Measurements from ENCODE around the gene HBG1. TPM values are rescaled to one million over a fixed set of nuclear protein-coding genes. Genes with fewer than 3 reads are reported as not detected.

HBG1 gene
- total and polyA plus RNA-seq, 4 experiments from 2014 or later, result not detected

DNA sequence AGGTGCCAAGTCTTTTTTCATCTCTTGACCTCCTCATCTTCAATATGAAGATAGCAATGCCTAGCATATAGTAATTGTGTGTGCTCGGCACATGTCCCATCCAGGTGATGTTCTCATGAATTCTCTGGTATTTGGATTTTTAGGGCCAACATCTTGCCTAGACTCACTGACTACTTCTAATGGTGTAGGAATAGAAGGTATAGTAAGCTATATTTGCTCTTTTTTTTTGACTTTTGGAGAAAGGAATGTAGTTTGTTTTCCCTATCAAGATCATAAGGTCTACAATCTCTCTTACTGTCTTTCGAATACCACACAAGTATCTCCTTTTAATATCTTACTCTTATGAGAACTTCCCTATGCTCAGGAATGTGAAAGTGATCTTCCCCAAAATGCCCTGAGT is 18.5 kb downstream of the HBG1 start:
- no peak for DNase-seq
- Histone ChIP-seq H3K27me3 (ENCODE audit: insufficient read depth, low read length) (no peaks in the 10 kb centered on the region), H3K9me3 (ENCODE audit: control insufficient read depth in 1 of 2, low read length in 2 of 2) (no peaks in the 10 kb centered on the region), H3K36me3 (ENCODE audit: insufficient read depth, low read length) (no peaks in the 10 kb centered on the region), H3K4me3 (ENCODE audit: low read length in 2 of 2) (no peak overlapping the region), H3K27ac (ENCODE audit: low read depth, low read length) (no peak overlapping the region), H3K4me1 (ENCODE audit: insufficient read depth, low read length) (no peaks in the 10 kb centered on the region)
- CTCF ChIA-PET (ENCODE audit: partially characterized antibody), result no interaction called here
- Mint-ChIP-seq H3K4me1 (peaks cover 0 to 2% (median 0%) of the 10 kb centered on the region in 4 donors), H3K9me3 (peaks cover 0 to 2% (median 0%) of the 10 kb centered on the region in 8 donors), H3K36me3 (no peaks in the 10 kb centered on the region), H3K27ac (no peak overlapping the region), H3K27me3 (no peaks in the 10 kb centered on the region), H3K4me3 (no peak overlapping the region)
- POLR2A ChIA-PET (ENCODE audit: partially characterized antibody), result no interaction called here
- intact Hi-C loops (cut with micrococcal nuclease), result no loop called here

DNA sequence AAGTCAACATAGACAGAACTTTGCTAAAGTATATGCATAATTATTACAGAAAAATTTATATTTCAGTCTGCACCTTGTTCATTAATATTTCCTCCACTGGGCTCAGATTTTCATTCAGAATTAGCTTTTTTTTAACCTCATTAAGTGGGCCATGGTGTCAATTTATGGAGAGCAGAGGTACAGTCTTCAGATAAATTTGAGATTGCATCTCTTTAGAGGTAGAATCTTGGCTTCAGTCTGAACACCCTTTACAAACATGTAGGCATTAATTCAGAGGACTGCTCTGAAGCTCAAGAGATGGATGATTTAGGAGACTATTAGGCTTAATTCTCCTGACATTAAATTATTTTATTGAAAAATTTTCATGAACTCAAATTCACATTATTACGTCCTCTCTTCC is 19.4 kb downstream of the HBG1 start:
- Histone ChIP-seq H3K4me3 (ENCODE audit: low read length in 2 of 2) (no peak overlapping the region), H3K4me1 (ENCODE audit: insufficient read depth, low read length) (no peaks in the 10 kb centered on the region), H3K36me3 (ENCODE audit: insufficient read depth, low read length) (no peaks in the 10 kb centered on the region), H3K9me3 (ENCODE audit: control insufficient read depth in 1 of 2, low read length in 2 of 2) (no peaks in the 10 kb centered on the region), H3K27me3 (ENCODE audit: insufficient read depth, low read length) (no peaks in the 10 kb centered on the region), H3K27ac (ENCODE audit: low read depth, low read length) (no peak overlapping the region)
- no peak for DNase-seq
- intact Hi-C loops (cut with micrococcal nuclease), result no loop called here
- H3K4me1 Mint-ChIP-seq, result peaks cover 0 to 2% (median 0%) of the 10 kb centered on the region in 4 donors
- no peak overlapping the region for H3K4me3 Mint-ChIP-seq
- H3K36me3 Mint-ChIP-seq, result no peaks in the 10 kb centered on the region
- H3K27ac Mint-ChIP-seq, result no peak overlapping the region
- H3K9me3 Mint-ChIP-seq, result peaks cover 0 to 2% (median 0%) of the 10 kb centered on the region in 8 donors
- CTCF ChIA-PET (ENCODE audit: partially characterized antibody), result no interaction called here
- no peaks in the 10 kb centered on the region for H3K27me3 Mint-ChIP-seq
- POLR2A ChIA-PET (ENCODE audit: partially characterized antibody), result no interaction called here

DNA sequence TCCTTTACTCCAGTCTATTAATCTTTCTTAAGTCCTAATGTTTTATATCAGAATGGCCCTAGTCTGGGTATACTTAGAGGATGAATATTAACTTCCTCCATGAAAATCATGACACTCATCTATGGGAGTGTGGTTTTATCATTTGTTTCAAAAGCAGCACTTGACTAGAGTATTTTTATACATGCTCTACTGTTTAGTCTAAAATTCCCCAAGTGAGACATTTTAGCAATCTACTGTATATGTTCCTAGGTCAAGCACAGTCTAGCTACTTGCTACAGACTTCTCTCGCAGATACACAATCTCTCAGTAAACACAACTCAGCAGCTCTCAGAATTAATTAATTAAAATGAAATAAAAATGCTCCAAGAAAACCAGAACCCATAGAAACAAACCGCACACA is 19.9 kb downstream of the HBG1 start:
- no peaks in the 10 kb centered on the region for H3K9me3 ChIP-seq (ENCODE audit: control insufficient read depth in 1 of 2, low read length in 2 of 2)
- Mint-ChIP-seq H3K9me3 (peaks cover 0 to 2% (median 0%) of the 10 kb centered on the region in 8 donors), H3K36me3 (no peaks in the 10 kb centered on the region), H3K27me3 (no peaks in the 10 kb centered on the region), H3K27ac (no peak overlapping the region), H3K4me1 (peaks cover 0 to 2% (median 0%) of the 10 kb centered on the region in 4 donors), H3K4me3 (no peak overlapping the region)
- DNase-seq, result no peak
- H3K4me1 ChIP-seq (ENCODE audit: insufficient read depth, low read length), result no peaks in the 10 kb centered on the region
- no peaks in the 10 kb centered on the region for H3K27me3 ChIP-seq (ENCODE audit: insufficient read depth, low read length)
- no peak overlapping the region for H3K4me3 ChIP-seq (ENCODE audit: low read length in 2 of 2)
- ChIA-PET CTCF (ENCODE audit: partially characterized antibody) (no interaction called here), POLR2A (ENCODE audit: partially characterized antibody) (no interaction called here)
- intact Hi-C loops (cut with micrococcal nuclease), result no loop called here
- no peaks in the 10 kb centered on the region for H3K36me3 ChIP-seq (ENCODE audit: insufficient read depth, low read length)
- H3K27ac ChIP-seq (ENCODE audit: low read depth, low read length), result no peak overlapping the region

DNA sequence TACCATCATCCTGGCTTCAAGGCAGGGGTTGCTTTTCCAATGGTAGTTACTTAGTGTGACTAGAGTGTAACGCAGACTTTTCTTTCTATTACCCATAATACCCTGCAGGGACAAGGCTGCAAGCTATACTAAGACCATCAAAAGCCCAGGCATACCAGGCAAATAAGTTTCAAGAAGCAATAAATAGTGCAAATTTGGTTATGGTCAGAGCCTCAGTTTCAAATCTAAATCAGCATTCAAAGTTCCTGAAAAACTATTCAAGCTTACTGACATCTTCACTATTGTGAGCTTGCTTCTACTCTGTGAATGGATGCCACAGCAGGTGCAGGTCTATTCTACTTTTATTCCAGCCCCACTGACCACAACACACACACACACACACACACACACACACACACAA is 20.3 kb downstream of the HBG1 start:
- H3K4me3 Mint-ChIP-seq, result no peak overlapping the region
- ChIA-PET POLR2A (ENCODE audit: partially characterized antibody) (no interaction called here), CTCF (ENCODE audit: partially characterized antibody) (no interaction called here)
- no peaks in the 10 kb centered on the region for H3K4me1 ChIP-seq (ENCODE audit: insufficient read depth, low read length)
- H3K4me1 Mint-ChIP-seq, result peaks cover 0 to under 1% (median 0%) of the 10 kb centered on the region in 4 donors
- H3K27me3 ChIP-seq (ENCODE audit: insufficient read depth, low read length), result no peaks in the 10 kb centered on the region
- H3K27ac ChIP-seq (ENCODE audit: low read depth, low read length), result no peak overlapping the region
- intact Hi-C loops (cut with micrococcal nuclease), result no loop called here
- no peaks in the 10 kb centered on the region for H3K9me3 ChIP-seq (ENCODE audit: control insufficient read depth in 1 of 2, low read length in 2 of 2)
- H3K4me3 ChIP-seq (ENCODE audit: low read length in 2 of 2), result no peak overlapping the region
- H3K36me3 Mint-ChIP-seq, result no peaks in the 10 kb centered on the region
- H3K36me3 ChIP-seq (ENCODE audit: insufficient read depth, low read length), result no peaks in the 10 kb centered on the region
- no peak for DNase-seq
- H3K27ac Mint-ChIP-seq, result no peak overlapping the region
- H3K9me3 Mint-ChIP-seq, result peaks cover 0 to 2% (median 0%) of the 10 kb centered on the region in 8 donors
- no peaks in the 10 kb centered on the region for H3K27me3 Mint-ChIP-seq

DNA sequence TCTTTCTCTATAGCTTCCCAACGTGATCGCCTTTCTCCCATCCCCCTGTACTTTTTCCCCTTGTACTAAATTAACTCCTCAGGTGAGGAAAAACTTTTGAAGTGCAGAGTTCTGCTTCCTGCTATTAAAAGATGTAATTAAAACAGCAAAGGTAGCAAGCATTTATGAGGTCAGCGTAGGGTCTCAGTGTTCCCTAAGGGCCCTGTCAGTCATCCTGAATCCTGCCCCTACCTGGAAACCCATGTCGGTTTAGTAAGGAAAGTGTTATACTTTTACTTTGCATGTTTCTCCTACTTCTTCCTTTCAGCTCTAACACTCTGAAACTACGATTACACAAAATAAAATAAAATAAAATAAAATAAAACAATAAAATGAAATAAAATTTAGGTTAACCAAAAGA is 21.5 kb downstream of the HBG1 start:
- Mint-ChIP-seq H3K4me3 (no peak overlapping the region), H3K36me3 (no peaks in the 10 kb centered on the region), H3K27me3 (peaks cover 0 to 2% of the 10 kb centered on the region in 2 donors), H3K9me3 (peaks cover 0 to 2% (median 0%) of the 10 kb centered on the region in 8 donors), H3K27ac (no peak overlapping the region), H3K4me1 (no peaks in the 10 kb centered on the region)
- H3K9me3 ChIP-seq (ENCODE audit: control insufficient read depth in 1 of 2, low read length in 2 of 2), result no peaks in the 10 kb centered on the region
- intact Hi-C loops (cut with micrococcal nuclease), result no loop called here
- H3K27me3 ChIP-seq (ENCODE audit: insufficient read depth, low read length), result no peaks in the 10 kb centered on the region
- H3K4me1 ChIP-seq (ENCODE audit: insufficient read depth, low read length), result no peaks in the 10 kb centered on the region
- no peak overlapping the region for H3K27ac ChIP-seq (ENCODE audit: low read depth, low read length)
- CTCF ChIA-PET (ENCODE audit: partially characterized antibody), result no interaction called here
- H3K4me3 ChIP-seq (ENCODE audit: low read length in 2 of 2), result no peak overlapping the region
- POLR2A ChIA-PET (ENCODE audit: partially characterized antibody), result no interaction called here
- DNase-seq, result no peak
- no peaks in the 10 kb centered on the region for H3K36me3 ChIP-seq (ENCODE audit: insufficient read depth, low read length)

DNA sequence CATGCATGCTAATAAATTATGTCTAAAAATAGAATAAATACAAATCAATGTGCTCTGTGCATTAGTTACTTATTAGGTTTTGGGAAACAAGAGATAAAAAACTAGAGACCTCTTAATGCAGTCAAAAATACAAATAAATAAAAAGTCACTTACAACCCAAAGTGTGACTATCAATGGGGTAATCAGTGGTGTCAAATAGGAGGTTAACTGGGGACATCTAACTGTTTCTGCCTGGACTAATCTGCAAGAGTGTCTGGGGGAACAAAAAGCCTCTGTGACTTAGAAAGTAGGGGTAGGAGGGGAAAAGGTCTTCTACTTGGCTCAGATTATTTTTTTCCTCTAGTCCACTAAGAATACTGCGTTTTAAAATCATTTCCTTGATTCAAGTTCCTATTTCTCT is 22.0 kb downstream of the HBG1 start:
- intact Hi-C loops (cut with micrococcal nuclease), result no loop called here

DNA sequence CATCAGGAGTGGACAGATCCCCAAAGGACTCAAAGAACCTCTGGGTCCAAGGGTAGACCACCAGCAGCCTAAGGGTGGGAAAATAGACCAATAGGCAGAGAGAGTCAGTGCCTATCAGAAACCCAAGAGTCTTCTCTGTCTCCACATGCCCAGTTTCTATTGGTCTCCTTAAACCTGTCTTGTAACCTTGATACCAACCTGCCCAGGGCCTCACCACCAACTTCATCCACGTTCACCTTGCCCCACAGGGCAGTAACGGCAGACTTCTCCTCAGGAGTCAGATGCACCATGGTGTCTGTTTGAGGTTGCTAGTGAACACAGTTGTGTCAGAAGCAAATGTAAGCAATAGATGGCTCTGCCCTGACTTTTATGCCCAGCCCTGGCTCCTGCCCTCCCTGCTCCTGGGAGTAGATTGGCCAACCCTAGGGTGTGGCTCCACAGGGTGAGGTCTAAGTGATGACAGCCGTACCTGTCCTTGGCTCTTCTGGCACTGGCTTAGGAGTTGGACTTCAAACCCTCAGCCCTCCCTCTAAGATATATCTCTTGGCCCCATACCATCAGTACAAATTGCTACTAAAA is 22.8 kb downstream of the HBG1 start, which contains the start of gene HBB:
Gene HBB, minus strand, starts transcription at position 340 of the 579 bp plus-strand sequence. Its CDS starts 50 bp downstream, at position 290.
- CTCF ChIA-PET (ENCODE audit: partially characterized antibody), result no interaction called here
- Mint-ChIP-seq H3K9me3 (peaks cover 0 to 4% (median 0%) of the 10 kb centered on the region in 8 donors), H3K4me3 (no peak within 1 kb of the TSS), H3K36me3 (no peaks in the 10 kb centered on the region), H3K27me3 (peaks cover 1 to 2% of the 10 kb centered on the region in 2 donors), H3K27ac (no peak within 1 kb of the TSS), H3K4me1 (no peaks in the 10 kb centered on the region)
- Histone ChIP-seq H3K27ac (ENCODE audit: low read depth, low read length) (no peak within 1 kb of the TSS), H3K36me3 (ENCODE audit: insufficient read depth, low read length) (no peaks in the 10 kb centered on the region), H3K9me3 (ENCODE audit: control insufficient read depth in 1 of 2, low read length in 2 of 2) (no peaks in the 10 kb centered on the region), H3K4me1 (ENCODE audit: insufficient read depth, low read length) (no peaks in the 10 kb centered on the region), H3K27me3 (ENCODE audit: insufficient read depth, low read length) (no peaks in the 10 kb centered on the region), H3K4me3 (ENCODE audit: low read length in 2 of 2) (no peak within 1 kb of the TSS)
- POLR2A ChIA-PET (ENCODE audit: partially characterized antibody), result no interaction called here
- DNase-seq, result no peak
- intact Hi-C loops (cut with micrococcal nuclease), result no loop called here

More for the DNA sequence above, 22.0 kb downstream of the HBG1 start:
- no peaks in the 10 kb centered on the region for H3K4me1 Mint-ChIP-seq
- H3K36me3 ChIP-seq (ENCODE audit: insufficient read depth, low read length), result no peaks in the 10 kb centered on the region
- H3K27ac Mint-ChIP-seq, result no peak overlapping the region
- H3K27me3 Mint-ChIP-seq, result peaks cover 0 to 2% of the 10 kb centered on the region in 2 donors
- POLR2A ChIA-PET (ENCODE audit: partially characterized antibody), result no interaction called here
- no peak overlapping the region for H3K4me3 Mint-ChIP-seq
- H3K4me3 ChIP-seq (ENCODE audit: low read length in 2 of 2), result no peak overlapping the region
- no peak overlapping the region for H3K27ac ChIP-seq (ENCODE audit: low read depth, low read length)
- CTCF ChIA-PET (ENCODE audit: partially characterized antibody), result no interaction called here
- H3K27me3 ChIP-seq (ENCODE audit: insufficient read depth, low read length), result no peaks in the 10 kb centered on the region
- H3K9me3 ChIP-seq (ENCODE audit: control insufficient read depth in 1 of 2, low read length in 2 of 2), result no peaks in the 10 kb centered on the region
- no peaks in the 10 kb centered on the region for H3K4me1 ChIP-seq (ENCODE audit: insufficient read depth, low read length)
- peaks cover 0 to 2% (median 0%) of the 10 kb centered on the region in 8 donors for H3K9me3 Mint-ChIP-seq
- H3K36me3 Mint-ChIP-seq, result no peaks in the 10 kb centered on the region
- DNase-seq, result no peak

DNA sequence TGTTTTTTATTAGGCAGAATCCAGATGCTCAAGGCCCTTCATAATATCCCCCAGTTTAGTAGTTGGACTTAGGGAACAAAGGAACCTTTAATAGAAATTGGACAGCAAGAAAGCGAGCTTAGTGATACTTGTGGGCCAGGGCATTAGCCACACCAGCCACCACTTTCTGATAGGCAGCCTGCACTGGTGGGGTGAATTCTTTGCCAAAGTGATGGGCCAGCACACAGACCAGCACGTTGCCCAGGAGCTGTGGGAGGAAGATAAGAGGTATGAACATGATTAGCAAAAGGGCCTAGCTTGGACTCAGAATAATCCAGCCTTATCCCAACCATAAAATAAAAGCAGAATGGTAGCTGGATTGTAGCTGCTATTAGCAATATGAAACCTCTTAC is 24.2 kb downstream of the HBG1 start:
- CTCF ChIA-PET (ENCODE audit: partially characterized antibody), result no interaction called here
- Mint-ChIP-seq H3K9me3 (peaks cover 0 to 4% (median 0%) of the 10 kb centered on the region in 8 donors), H3K36me3 (no peaks in the 10 kb centered on the region)

More for the DNA sequence above, 24.2 kb downstream of the HBG1 start:
- Histone ChIP-seq H3K4me3 (ENCODE audit: low read length in 2 of 2) (no peak overlapping the region), H3K9me3 (ENCODE audit: control insufficient read depth in 1 of 2, low read length in 2 of 2) (no peaks in the 10 kb centered on the region), H3K36me3 (ENCODE audit: insufficient read depth, low read length) (no peaks in the 10 kb centered on the region), H3K4me1 (ENCODE audit: insufficient read depth, low read length) (no peaks in the 10 kb centered on the region), H3K27ac (ENCODE audit: low read depth, low read length) (no peak overlapping the region), H3K27me3 (ENCODE audit: insufficient read depth, low read length) (no peaks in the 10 kb centered on the region)
- Mint-ChIP-seq H3K4me3 (no peak overlapping the region), H3K27me3 (peaks cover 1 to 2% of the 10 kb centered on the region in 2 donors), H3K4me1 (no peaks in the 10 kb centered on the region), H3K27ac (no peak overlapping the region)
- POLR2A ChIA-PET (ENCODE audit: partially characterized antibody), result no interaction called here
- intact Hi-C loops (cut with micrococcal nuclease), result no loop called here
- no peak for DNase-seq
